ENCODE measurements around the gene CBLB.

GRCh38 chr3:105767776-105768175 is 101.0 kb downstream of the CBLB start:
- TF ChIP-seq EZH2 (IDR thresholded peaks at IDR 0.05) = no peak
- no peak for TF ChIP-seq FOXP2 (optimal IDR thresholded peaks at IDR 0.05; ENCODE audit: control extremely low read depth, extremely low read length, insufficient read depth)
